GM18951 (cell line): Measurements from ENCODE around the gene SLCO3A1.
"Not testable (repeated sequence)": the region's sequence is repeated elsewhere in the genome, so short reads cannot be mapped to it uniquely, and the experiment has no call there.

Experiments
- POLR2A ChIP-seq: IDR thresholded peaks from 4 replicates; pipeline ENCODE4 v1.6.1; 2011; ENCODE audit warnings: mild to moderate bottlenecking; ENCODE audit not compliant: insufficient read length, insufficient read depth; ENCODE audit errors: extremely low read depth
- in situ Hi-C: fragments of 300-500 bp; cut with MboI; formaldehyde crosslinking; loops from one replicate; pipeline ENCODE4 v1.12.0; 2022; ENCODE audit warnings: low sequenced_read_pairs, mixed read lengths, inconsistent platforms; ENCODE audit not compliant: unreplicated experiment

Gene SLCO3A1

GRCh38 chr15:91947683-91948608 lies 94.4 kb downstream of the SLCO3A1 start:
- in situ Hi-C loops: no loop called here
- no peak for TF ChIP-seq POLR2A

GRCh38 chr15:91949361-91949760 lies 95.9 kb downstream of the SLCO3A1 start:
- no peak for TF ChIP-seq POLR2A
- in situ Hi-C loops: no loop called here

GRCh38 chr15:91950054-91950453 lies 96.5 kb downstream of the SLCO3A1 start:
- TF ChIP-seq POLR2A: no peak
- in situ Hi-C loops: no loop called here

- in situ Hi-C loops: no loop called here
- TF ChIP-seq POLR2A: no peak
Measured at GRCh38 chr15:91950631-91951329, 97.3 kb downstream of the SLCO3A1 start.

- TF ChIP-seq POLR2A: no peak
- in situ Hi-C loops: no loop called here
Measured at GRCh38 chr15:91952216-91952615, 98.7 kb downstream of the SLCO3A1 start.

- in situ Hi-C loops: no loop called here
- no peak for TF ChIP-seq POLR2A
Measured at GRCh38 chr15:91953432-91953831, 99.9 kb downstream of the SLCO3A1 start.

GRCh38 chr15:91954292-91954691 lies 100.8 kb downstream of the SLCO3A1 start:
- in situ Hi-C loops: no loop called here
- TF ChIP-seq POLR2A: no peak

GRCh38 chr15:91956026-91956723 lies 102.7 kb downstream of the SLCO3A1 start:
- no peak for TF ChIP-seq POLR2A
- in situ Hi-C loops: no loop called here

GRCh38 chr15:91961357-91961756 lies 107.8 kb downstream of the SLCO3A1 start:
- in situ Hi-C loops: no loop called here
- TF ChIP-seq POLR2A: no peak

- in situ Hi-C loops: not testable (repeated sequence)
Measured at GRCh38 chr15:91963747-91964146, 110.2 kb downstream of the SLCO3A1 start.

GRCh38 chr15:91965501-91966193 lies 112.1 kb downstream of the SLCO3A1 start:
- no peak for TF ChIP-seq POLR2A
- in situ Hi-C loops: no loop called here

- in situ Hi-C loops: no loop called here
- no peak for TF ChIP-seq POLR2A
Measured at GRCh38 chr15:91966194-91966552, 112.7 kb downstream of the SLCO3A1 start.
